IMR-90 (cell line): Measurements from ENCODE around the gene CRYBB2. TPM values are rescaled to one million over a fixed set of nuclear protein-coding genes. Genes with fewer than 3 reads are reported as not detected.

Source experiments
- ATAC-seq: fragments of 200-7000 bp; cut with Tn5 transposase; 2 replicates; pipeline ENCODE4 v1.9.1; 2020; ENCODE audit warnings: low read depth, mild to moderate bottlenecking, moderate library complexity
- BruUV-seq: library from RNA; stranded (reverse); fragments of 400-500 nt; replicated peaks from 2 replicates; lab custom pipeline; 2021; lab: Mats Ljungman, UMichigan
- CTCF ChIA-PET: fragments of 300-600 bp; formaldehyde crosslinking; extraction: SDS; loops from one replicate; lab custom pipeline; 2021; ENCODE audit warnings: antibody characterized with exemption; lab: Yijun Ruan, JAX
- POLR2A ChIA-PET: fragments of 300-600 bp; sonication (Branson Sonifier 250); formaldehyde crosslinking; loops from one replicate; lab custom pipeline; 2022; ENCODE audit warnings: antibody characterized with exemption; ENCODE audit not compliant: unreplicated experiment; lab: Charles Lee
- DNase-seq: peaks from one replicate; pipeline ENCODE4 v3.0.0; 2013
- H2AFZ ChIP-seq: replicated peaks from 2 replicates; pipeline ENCODE3; 2013; ENCODE audit warnings: low read length, mild to moderate bottlenecking; ENCODE audit not compliant: poor library complexity
- H2AK5ac ChIP-seq: 2 replicates; pipeline ENCODE4 v1.6.1; 2013; ENCODE audit warnings: low read depth, low read length, inconsistent platforms
- H2AK9ac ChIP-seq: replicated peaks from 2 replicates; pipeline ENCODE3; 2013; ENCODE audit warnings: mild to moderate bottlenecking, low read depth, low read length, moderate library complexity; ENCODE audit not compliant: poor library complexity
- H2BK120ac ChIP-seq: 2 replicates; pipeline ENCODE4 v1.6.1; 2013; ENCODE audit warnings: low read depth, low read length, inconsistent platforms
- H2BK15ac ChIP-seq: 3 replicates; pipeline ENCODE4 v1.6.1; 2013; ENCODE audit warnings: low read depth, low read length, inconsistent platforms
- H2BK20ac ChIP-seq: 2 replicates; pipeline ENCODE4 v1.6.1; 2013; ENCODE audit warnings: low read depth, mild to moderate bottlenecking, inconsistent platforms, low read length, moderate library complexity
- H2BK5ac ChIP-seq: 2 replicates; pipeline ENCODE4 v1.6.1; 2013; ENCODE audit warnings: mild to moderate bottlenecking, low read depth, low read length, inconsistent platforms; ENCODE audit not compliant: poor library complexity, severe bottlenecking
- H3K14ac ChIP-seq: replicated peaks from 2 replicates; pipeline ENCODE4 v1.6.1; 2013; ENCODE audit warnings: low read depth, low read length, inconsistent platforms
- H3K18ac ChIP-seq: 2 replicates; pipeline ENCODE4 v1.6.1; 2013; ENCODE audit warnings: low read depth, low read length, control low read depth
- H3K23ac ChIP-seq: 2 replicates; pipeline ENCODE4 v1.6.1; 2013; ENCODE audit warnings: low read depth, low read length, inconsistent platforms
- H3K27ac ChIP-seq: 2 replicates; pipeline ENCODE4 v1.5.1; 2013; ENCODE audit warnings: mild to moderate bottlenecking, control low read depth, low read length; ENCODE audit not compliant: insufficient read depth
- H3K27me3 ChIP-seq: 2 replicates; pipeline ENCODE4 v1.6.1; 2013; ENCODE audit warnings: low read length; ENCODE audit not compliant: control insufficient read depth, insufficient read depth
- H3K36me3 ChIP-seq: 2 replicates; pipeline ENCODE4 v1.6.1; 2013; ENCODE audit warnings: low read length, mixed read lengths; ENCODE audit not compliant: control insufficient read depth, insufficient read depth
- H3K4ac ChIP-seq: 2 replicates; pipeline ENCODE4 v1.6.1; 2013; ENCODE audit warnings: low read depth, low read length, inconsistent platforms
- H3K4me1 ChIP-seq: 2 replicates; pipeline ENCODE4 v1.6.1; 2013; ENCODE audit warnings: low read length, mixed read lengths; ENCODE audit not compliant: control insufficient read depth, insufficient read depth
- H3K4me2 ChIP-seq: 2 replicates; pipeline ENCODE4 v1.6.1; 2013; ENCODE audit warnings: low read depth, mild to moderate bottlenecking, control low read depth, low read length, moderate library complexity
- H3K4me3 ChIP-seq: 2 replicates; pipeline ENCODE4 v1.5.1; 2013; ENCODE audit warnings: low read depth, mild to moderate bottlenecking, control low read depth, low read length, moderate library complexity; ENCODE audit not compliant: insufficient read depth
- H3K56ac ChIP-seq: 2 replicates; pipeline ENCODE4 v1.6.1; 2013; ENCODE audit warnings: low read length, inconsistent platforms; ENCODE audit not compliant: insufficient read depth; ENCODE audit errors: extremely low read depth
- H3K79me1 ChIP-seq, 2 experiments: 2 replicates each; pipeline ENCODE4 v1.6.1; 2013; ENCODE audit warnings: low read length in 2 of 2, inconsistent platforms in 1 of 2, low read depth in 1 of 2
- H3K9ac ChIP-seq: 2 replicates; pipeline ENCODE4 v1.6.1; 2013; ENCODE audit warnings: low read depth, low read length, control low read depth
- H3K9me1 ChIP-seq: 2 replicates; pipeline ENCODE4 v1.6.1; 2013; ENCODE audit warnings: low read length, inconsistent platforms; ENCODE audit not compliant: insufficient read depth
- H3K9me3 ChIP-seq: 2 replicates; pipeline ENCODE4 v1.6.1; 2013; ENCODE audit warnings: low read length; ENCODE audit not compliant: control insufficient read depth, insufficient read depth
- H4K20me1 ChIP-seq: 2 replicates; pipeline ENCODE4 v1.6.1; 2013; ENCODE audit warnings: low read length, inconsistent platforms; ENCODE audit not compliant: insufficient read depth
- H4K5ac ChIP-seq: 2 replicates; pipeline ENCODE4 v1.6.1; 2013; ENCODE audit warnings: mild to moderate bottlenecking, low read depth, low read length, control low read depth
- H4K8ac ChIP-seq, 2 experiments: 2 replicates each; pipeline ENCODE4 v1.6.1; 2013; ENCODE audit warnings: low read depth in 2 of 2, low read length in 2 of 2, control low read depth in 1 of 2, inconsistent platforms in 1 of 2
- H4K91ac ChIP-seq: 2 replicates; pipeline ENCODE4 v1.6.1; 2013; ENCODE audit warnings: low read depth, low read length, inconsistent platforms; ENCODE audit not compliant: insufficient read depth
- POLR2A ChIP-seq: IDR thresholded peaks from 2 replicates; pipeline ENCODE4 v1.6.1; 2012; ENCODE audit warnings: mild to moderate bottlenecking, low read depth, low read length
- WGBS, 2 experiments: methylation state at CpG; one replicate each; pipeline versions ENCODE4 v1.1.5 to v1.1.7; 2013; ENCODE audit warnings: missing lambda C conversion rate in 2 of 2; ENCODE audit not compliant: insufficient read length in 1 of 2; ENCODE audit errors: extremely low coverage in 2 of 2; 5-methylcytosine and 5-hydroxymethylcytosine counted together
- dilution Hi-C: fragments of 300-500 bp; cut with HindIII; formaldehyde crosslinking; loops from one replicate; pipeline ENCODE4 v1.14.3; 2018; ENCODE audit warnings: low sequenced_read_pairs; ENCODE audit not compliant: unreplicated experiment
- in situ Hi-C: fragments of 300-500 bp; cut with MboI; formaldehyde crosslinking; loops from 3 replicates; pipeline ENCODE4 v1.14.3; 2019; ENCODE audit warnings: low sequenced_read_pairs, inconsistent platforms, mixed read lengths
- intact Hi-C: fragments of 100-400 bp; cut with micrococcal nuclease; formaldehyde crosslinking; loops from 2 replicates; pipeline ENCODE4 v1.10.0; 2022
- polyA plus RNA-seq, 3 experiments: library from polyadenylated mRNA; depleted of rRNA; stranded (reverse); fragments of >200 nt; gene quantifications; 2 replicates each; pipeline ENCODE4 v1.2.3, GENCODE V29; 2012; ENCODE audit warnings: low replicate concordance in 1 of 3
- total RNA-seq: library from RNA; depleted of rRNA; stranded (reverse); fragments of >200 nt; gene quantifications from 2 replicates; pipeline ENCODE4 v1.2.3, GENCODE V29; 2012

Gene CRYBB2
- total and polyA plus RNA-seq, 2 of the 4 experiments (the other 2 are of a cell fraction), result not detected

DNA sequence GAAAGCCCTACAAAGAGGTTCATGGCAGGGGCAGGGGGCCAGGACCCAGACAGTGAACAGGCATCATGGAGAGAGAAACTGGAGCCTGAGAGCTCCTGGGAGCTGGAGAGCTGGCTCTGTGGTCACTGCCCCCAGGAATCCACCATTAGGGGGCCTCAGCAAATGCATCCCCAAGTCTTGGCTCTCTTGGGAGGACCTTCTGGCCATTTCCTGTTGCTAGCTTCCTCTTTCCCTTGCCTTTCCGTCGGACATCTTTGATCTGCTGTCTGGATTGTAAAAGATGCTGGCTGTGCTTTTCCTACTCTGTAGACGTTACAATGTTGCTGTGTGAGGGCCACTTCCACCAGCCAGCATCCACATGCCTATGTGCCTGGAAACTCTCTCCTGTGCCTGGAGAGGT is 7.1 kb upstream of the CRYBB2 start:
- Histone ChIP-seq H4K5ac (no peak overlapping the region), H3K27ac (no peak overlapping the region), H3K18ac (no peak overlapping the region), H3K9me3 (no peaks in the 10 kb centered on the region), H3K4me3 (no peak overlapping the region), H3K27me3 (no peaks in the 10 kb centered on the region), H2BK120ac (no peak overlapping the region), H3K36me3 (no peaks in the 10 kb centered on the region), H4K8ac (no peak overlapping the region), H2AFZ (no peak overlapping the region), H3K9me1 (no peaks in the 10 kb centered on the region), H3K9ac (no peak overlapping the region), H3K4me1 (no peaks in the 10 kb centered on the region), H3K56ac (no peak overlapping the region), H2AK5ac (no peak overlapping the region), H2AK9ac (no peak overlapping the region), H4K20me1 (no peaks in the 10 kb centered on the region), H2BK20ac (no peak overlapping the region), H3K23ac (no peak overlapping the region), H2BK15ac (no peak overlapping the region), H3K79me1 (no peaks in the 10 kb centered on the region), H3K4ac (no peak overlapping the region), H3K4me2 (no peak overlapping the region), H3K14ac (no peak overlapping the region), H2BK5ac (no peak overlapping the region), H4K91ac (no peak overlapping the region)
- DNase-seq (no peak), ATAC-seq (no peak)
- CTCF ChIA-PET, result no interaction called here
- POLR2A ChIA-PET, result no interaction called here
- no CpG with 5 or more reads among the region's 3 CpGs for WGBS, 2 experiments
- dilution Hi-C loops (no loop called here), in situ Hi-C loops (no loop called here), intact Hi-C loops (no loop called here)
- no TSS peak for BruUV-seq
- TF ChIP-seq POLR2A, result no peak
